Cardiac muscle cell (in vitro differentiated cells and primary cell): Measurements from ENCODE around the gene NEIL3. TPM values are rescaled to one million over a fixed set of nuclear protein-coding genes. Genes with fewer than 3 reads are reported as not detected.

Experiments used
- DNase-seq, 2 donors: peaks; one replicate each; pipeline versions ENCODE4 v3.0.0 to v3.0.0-alpha.2; 2010 to 2017; ENCODE audit warnings: low read depth in 1 of 2, low spot score in 1 of 2
- H3K27ac ChIP-seq: fragments of 200-600 bp; sonication (generic); 2 replicates; pipeline ENCODE4 v1.5.1; 2016
- H3K27me3 ChIP-seq: fragments of 200-600 bp; sonication (generic); 2 replicates; pipeline ENCODE4 v1.6.0; 2016; ENCODE audit warnings: control low read depth
- H3K36me3 ChIP-seq: fragments of 200-600 bp; sonication (generic); 2 replicates; pipeline ENCODE4 v1.5.1; 2016; ENCODE audit warnings: control low read depth
- H3K4me1 ChIP-seq: fragments of 200-600 bp; sonication (generic); 2 replicates; pipeline ENCODE4 v1.8.1; 2017; ENCODE audit warnings: low read depth, mild to moderate bottlenecking, mixed run types
- H3K4me3 ChIP-seq: fragments of 200-600 bp; sonication (generic); 2 replicates; pipeline ENCODE4 v1.5.1; 2016; ENCODE audit warnings: mild to moderate bottlenecking
- H3K9me3 ChIP-seq: fragments of 200-600 bp; sonication (generic); 2 replicates; pipeline ENCODE4 v1.5.1; 2017; ENCODE audit warnings: low read depth, mild to moderate bottlenecking, control low read depth
- CTCF ChIP-seq: IDR thresholded peaks from 2 replicates; pipeline ENCODE4 v1.5.1; 2012; ENCODE audit warnings: low read depth, mild to moderate bottlenecking, low read length
- polyA plus RNA-seq: library from polyadenylated mRNA; unstranded; fragments of >200 nt; fragmentation: Nextera tagmentation; extraction: Ambion mirVana; gene quantifications from 2 replicates; pipeline ENCODE4 v1.2.1, GENCODE V29; 2016
- total RNA-seq: library from RNA; depleted of rRNA; stranded (reverse); fragments of >200 nt; gene quantifications from 2 replicates; pipeline ENCODE4 v1.2.3, GENCODE V29; 2016

NEIL3 gene
- total and polyA plus RNA-seq, 2 experiments from 2014 or later, result 2.0 to 7.4 TPM

DNA sequence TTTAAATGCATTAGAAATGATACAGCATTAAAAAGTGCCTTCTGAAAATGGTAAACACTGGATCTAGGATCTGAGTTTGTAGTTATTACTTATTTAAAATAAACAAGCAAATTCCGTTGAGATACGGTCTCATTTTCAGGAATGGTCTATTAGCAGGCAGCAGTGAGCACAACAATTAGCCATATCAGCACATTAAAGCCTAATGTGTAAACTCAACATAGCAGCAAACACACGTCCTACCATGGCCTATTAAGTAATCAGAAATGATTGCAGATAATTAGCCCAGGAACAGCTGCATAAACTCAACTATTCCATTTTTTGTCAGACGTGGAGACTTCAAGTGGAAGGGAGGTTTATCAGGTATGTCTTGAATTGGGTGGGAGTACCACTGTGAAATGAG is 61.8 kb downstream of the NEIL3 start:
- Histone ChIP-seq H3K9me3 (no peaks in the 10 kb centered on the region), H3K27ac (no peak overlapping the region), H3K4me3 (no peak overlapping the region), H3K4me1 (peaks cover 15% of the 10 kb centered on the region), H3K36me3 (no peaks in the 10 kb centered on the region), H3K27me3 (no peaks in the 10 kb centered on the region)
- no peak for DNase-seq
- no peak for TF ChIP-seq CTCF

- no peak overlapping the region for H3K4me3 ChIP-seq
- H3K9me3 ChIP-seq, result no peaks in the 10 kb centered on the region
- TF ChIP-seq CTCF, result no peak
These were observed 65.3 kb downstream of the NEIL3 start for GRCh38 chr4:177374966-177375365.

GRCh38 chr4:177375372-177375771 is 65.7 kb downstream of the NEIL3 start:
- no peak for DNase-seq
- peaks cover 5% of the 10 kb centered on the region for H3K4me1 ChIP-seq
- no peaks in the 10 kb centered on the region for H3K27me3 ChIP-seq
- no peaks in the 10 kb centered on the region for H3K36me3 ChIP-seq
- no peak overlapping the region for H3K4me3 ChIP-seq
- no peaks in the 10 kb centered on the region for H3K9me3 ChIP-seq
- TF ChIP-seq CTCF, result no peak
- no peak overlapping the region for H3K27ac ChIP-seq

More at GRCh38 chr4:177374966-177375365, 65.3 kb downstream of the NEIL3 start:
- H3K4me1 ChIP-seq, result peaks cover 8% of the 10 kb centered on the region
- no peaks in the 10 kb centered on the region for H3K36me3 ChIP-seq
- no peak overlapping the region for H3K27ac ChIP-seq
- no peaks in the 10 kb centered on the region for H3K27me3 ChIP-seq
- DNase-seq, result peak in 1 of 2 donors; percentile 19

DNA sequence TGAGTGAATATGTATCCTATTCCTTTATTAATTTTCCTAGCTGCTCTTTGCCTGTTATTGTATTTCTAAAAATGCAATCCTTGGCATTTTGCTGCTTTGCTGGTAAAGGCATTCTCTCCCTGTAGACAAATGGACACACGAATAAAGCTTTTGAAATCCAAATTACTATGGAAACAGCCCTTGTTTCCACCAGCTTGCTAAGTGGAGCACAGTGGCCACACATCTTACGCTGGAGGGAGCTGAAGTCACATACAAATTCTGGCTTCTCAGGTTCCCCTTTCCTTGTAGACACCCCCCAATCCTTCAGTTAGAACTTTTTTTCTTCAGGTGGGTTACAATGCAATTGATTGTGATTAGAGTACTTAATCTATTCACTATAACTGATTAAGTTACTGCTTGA is 66.3 kb downstream of the NEIL3 start:
- no peak for TF ChIP-seq CTCF
- Histone ChIP-seq H3K4me3 (no peak overlapping the region), H3K9me3 (no peaks in the 10 kb centered on the region), H3K36me3 (no peaks in the 10 kb centered on the region), H3K4me1 (peaks cover 5% of the 10 kb centered on the region), H3K27me3 (no peaks in the 10 kb centered on the region), H3K27ac (no peak overlapping the region)
- no peak for DNase-seq

- DNase-seq, result no peak
- no peaks in the 10 kb centered on the region for H3K4me1 ChIP-seq
- no peaks in the 10 kb centered on the region for H3K27me3 ChIP-seq
- no peak for TF ChIP-seq CTCF
- no peak overlapping the region for H3K27ac ChIP-seq
- H3K9me3 ChIP-seq, result no peaks in the 10 kb centered on the region
- no peaks in the 10 kb centered on the region for H3K36me3 ChIP-seq
- no peak overlapping the region for H3K4me3 ChIP-seq
These were observed 71.1 kb downstream of the NEIL3 start for GRCh38 chr4:177380730-177381287.

DNA sequence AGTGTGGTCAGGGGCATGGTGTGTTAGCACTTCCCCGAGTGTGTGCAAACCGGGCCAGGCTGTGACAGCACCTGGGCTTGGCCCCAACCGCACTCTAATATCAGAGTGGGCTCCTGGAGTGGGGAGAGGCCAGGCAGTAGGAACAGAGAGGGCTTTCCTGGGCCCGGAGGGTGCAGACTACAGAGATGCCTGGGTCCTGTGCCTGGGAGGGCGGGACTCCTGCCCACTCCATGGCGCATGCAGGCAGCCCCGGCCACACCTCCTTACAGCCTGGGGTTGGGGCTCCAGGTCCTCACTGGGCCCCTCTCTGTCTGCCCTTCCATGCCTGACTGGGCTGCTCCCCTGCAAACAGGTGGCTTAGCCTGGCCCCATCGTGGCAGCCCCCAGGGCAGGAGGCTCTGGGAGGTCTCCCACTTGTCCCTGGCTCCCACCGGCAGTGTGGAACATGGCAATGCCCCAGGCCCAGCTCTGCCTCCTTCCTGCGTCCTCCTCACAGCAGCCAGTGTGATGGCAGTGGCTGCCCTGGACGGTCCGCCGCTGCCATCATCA is 72.2 kb downstream of the NEIL3 start:
- no peaks in the 10 kb centered on the region for H3K9me3 ChIP-seq
- H3K4me1 ChIP-seq, result no peaks in the 10 kb centered on the region
- TF ChIP-seq CTCF, result no peak
- no peak for DNase-seq
- H3K4me3 ChIP-seq, result no peak overlapping the region
- no peak overlapping the region for H3K27ac ChIP-seq
- no peaks in the 10 kb centered on the region for H3K27me3 ChIP-seq
- H3K36me3 ChIP-seq, result no peaks in the 10 kb centered on the region
